GM12878 (cell line): ENCODE results near the gene GNB3. TPM values are rescaled to one million over a fixed set of nuclear protein-coding genes. Genes with fewer than 3 reads are reported as not detected.
A peak's percentile ranks its signal among the peaks of the same experiment; 100 is the strongest.

Experiments used
- ATAC-seq: fragments of 200-7000 bp; cut with Tn5 transposase; 3 replicates; pipeline ENCODE4 v1.9.1; 2020; ENCODE audit warnings: mild to moderate bottlenecking, moderate library complexity
- BruUV-seq: library from RNA; stranded (reverse); fragments of 400-500 nt; replicated peaks from 2 replicates; lab custom pipeline; 2021; lab: Mats Ljungman, UMichigan
- CTCF ChIA-PET: fragments of 300-600 bp; sonication (Branson Sonifier 250); formaldehyde crosslinking; extraction: SDS; loops from one replicate; lab custom pipeline; 2021; ENCODE audit warnings: inconsistent platforms; lab: Yijun Ruan, JAX
- POLR2A ChIA-PET: fragments of 350-600 bp; formaldehyde crosslinking; extraction: SDS; loops from one replicate; lab custom pipeline; 2021; ENCODE audit warnings: inconsistent platforms; lab: Charles Lee
- RAD21 ChIA-PET: fragments of 300-600 bp; sonication (Branson Sonifier 250); formaldehyde crosslinking; loops from one replicate; lab custom pipeline; 2023; ENCODE audit warnings: antibody characterized with exemption; ENCODE audit not compliant: unreplicated experiment; lab: Charles Lee
- SMC1A ChIA-PET: fragments of 300-600 bp; sonication (Branson Sonifier 250); formaldehyde crosslinking; loops from one replicate; lab custom pipeline; 2023; ENCODE audit not compliant: unreplicated experiment, uncharacterized antibody; lab: Charles Lee
- DNase-seq: peaks from one replicate; pipeline ENCODE4 v3.0.0-alpha.2; 2011; ENCODE audit warnings: low read depth, low spot score
- FAIRE-seq: peaks from 3 replicates; lab custom pipeline; 2011; peaks lifted over from hg19 to GRCh38; lab: Jason Lieb, UNC
- H2AFZ ChIP-seq: 2 replicates; pipeline ENCODE4 v1.6.0; 2011; ENCODE audit warnings: low read depth, low read length, control low read depth; ENCODE audit not compliant: control insufficient read depth
- H3K27ac ChIP-seq: 2 replicates; pipeline ENCODE4 v1.5.1; 2011; ENCODE audit warnings: control low read depth; ENCODE audit not compliant: control insufficient read depth, insufficient read depth
- H3K27me3 ChIP-seq, 2 experiments: replicated peaks in 1 of 2; 2 replicates each; pipeline versions ENCODE4 v1.6.0 to v1.6.1; 2011; ENCODE audit warnings: low read length in 1 of 2; ENCODE audit not compliant: control insufficient read depth in 2 of 2, insufficient read depth in 2 of 2
- H3K36me3 ChIP-seq, 2 experiments: 2 replicates each; pipeline ENCODE4 v1.5.1; 2011; ENCODE audit warnings: low read length in 1 of 2; ENCODE audit not compliant: control insufficient read depth in 2 of 2, insufficient read depth in 2 of 2
- H3K4me1 ChIP-seq: 2 replicates; pipeline ENCODE4 v1.6.1; 2011; ENCODE audit warnings: mild to moderate bottlenecking, low read length, moderate library complexity, mixed read lengths; ENCODE audit not compliant: control insufficient read depth, insufficient read depth
- H3K4me2 ChIP-seq: 2 replicates; pipeline ENCODE4 v1.6.0; 2011; ENCODE audit warnings: control low read depth; ENCODE audit not compliant: control insufficient read depth, insufficient read depth
- H3K4me3 ChIP-seq: fragments of 200-600 bp; sonication (generic); 2 replicates; pipeline ENCODE4 v1.5.1; 2016
- H3K79me2 ChIP-seq: 2 replicates; pipeline ENCODE4 v1.6.0; 2011; ENCODE audit warnings: low read length; ENCODE audit not compliant: control insufficient read depth, insufficient read depth
- H3K9ac ChIP-seq: 2 replicates; pipeline ENCODE4 v1.8.0; 2011; ENCODE audit warnings: low read length, control low read depth, mixed read lengths; ENCODE audit not compliant: control insufficient read depth, insufficient read depth
- H3K9me3 ChIP-seq: replicated peaks from 3 replicates; pipeline ENCODE4 v1.5.1; 2011; ENCODE audit warnings: mild to moderate bottlenecking, low read length; ENCODE audit not compliant: control insufficient read depth, insufficient read depth
- H4K20me1 ChIP-seq: 2 replicates; pipeline ENCODE4 v1.6.0; 2011; ENCODE audit not compliant: control insufficient read depth, insufficient read depth
- CHD2 ChIP-seq: IDR thresholded peaks from 2 replicates; pipeline ENCODE4 v1.6.1; 2011; ENCODE audit warnings: low read depth, low read length, improper control_type of control experiment, borderline replicate concordance
- ESRRA ChIP-seq: IDR thresholded peaks from 2 replicates; pipeline ENCODE4 v1.6.1; 2012; ENCODE audit warnings: mild to moderate bottlenecking, low read length, improper control_type of control experiment
- FOS ChIP-seq: IDR thresholded peaks from 3 replicates; pipeline ENCODE4 v1.6.1; 2011; ENCODE audit warnings: borderline replicate concordance; ENCODE audit not compliant: insufficient read length; ENCODE audit errors: extremely low read depth
- IRF4 ChIP-seq: IDR thresholded peaks from 2 replicates; pipeline ENCODE4 v1.6.1; 2011; ENCODE audit warnings: low read depth, low read length
- JUNB ChIP-seq: IDR thresholded peaks from 2 replicates; pipeline ENCODE4 v1.6.1; 2016; ENCODE audit warnings: antibody characterized with exemption, mild to moderate bottlenecking
- LARP7 ChIP-seq: fragments of 450-650 bp; IDR thresholded peaks from 2 replicates; pipeline ENCODE4 v1.6.1; 2017; ENCODE audit warnings: mild to moderate bottlenecking
- MEF2B ChIP-seq: fragments of 450-650 bp; IDR thresholded peaks from 2 replicates; pipeline ENCODE4 v1.6.1; 2018; ENCODE audit warnings: mild to moderate bottlenecking, moderate library complexity; ENCODE audit not compliant: partially characterized antibody, poor library complexity, severe bottlenecking
- MYC ChIP-seq: IDR thresholded peaks from 2 replicates; pipeline ENCODE4 v1.6.1; 2011; ENCODE audit warnings: mild to moderate bottlenecking, low read length, moderate library complexity, inconsistent platforms; ENCODE audit not compliant: insufficient read depth, insufficient replicate concordance, insufficient read length, severe bottlenecking
- NFYB ChIP-seq: IDR thresholded peaks from 2 replicates; pipeline ENCODE4 v1.6.1; 2011; ENCODE audit warnings: low read depth, mild to moderate bottlenecking, low read length, improper control_type of control experiment, moderate library complexity; ENCODE audit not compliant: insufficient read depth
- PAX8 ChIP-seq: fragments of 450-650 bp; IDR thresholded peaks from 2 replicates; pipeline ENCODE4 v1.6.1; 2017; ENCODE audit warnings: mild to moderate bottlenecking, moderate library complexity
- SMAD1 ChIP-seq: fragments of 450-650 bp; IDR thresholded peaks from 2 replicates; pipeline ENCODE4 v1.6.1; 2018; ENCODE audit warnings: mild to moderate bottlenecking, low read depth; ENCODE audit not compliant: partially characterized antibody
- SMC3 ChIP-seq: IDR thresholded peaks from 2 replicates; pipeline ENCODE4 v1.6.1; 2011; ENCODE audit warnings: low read length, improper control_type of control experiment, borderline replicate concordance
- WRNIP1 ChIP-seq: IDR thresholded peaks from 2 replicates; pipeline ENCODE4 v1.6.1; 2011; ENCODE audit warnings: low read depth, low read length, improper control_type of control experiment, borderline replicate concordance
- WGBS: methylation state at CpG from one replicate; pipeline ENCODE4 v1.1.6; 2016; ENCODE audit warnings: low lambda C conversion rate; ENCODE audit not compliant: insufficient replicate concordance, insufficient coverage; ENCODE audit errors: missing lambda C conversion rate; 5-methylcytosine and 5-hydroxymethylcytosine counted together
- in situ Hi-C: fragments of 300-500 bp; cut with MboI; formaldehyde crosslinking; loops from 9 replicates; pipeline ENCODE4 v1.14.3; 2018; ENCODE audit warnings: mixed read lengths
- intact Hi-C: fragments of 100-400 bp; cut with micrococcal nuclease; formaldehyde crosslinking; loops from one replicate; pipeline ENCODE4 v1.14.2; 2022; ENCODE audit not compliant: unreplicated experiment
- polyA plus RNA-seq, 11 experiments: library from polyadenylated mRNA; depleted of rRNA in 4 of 11; unstranded in 6 of 11; stranded (reverse) in 5 of 11; fragments of >200 nt; fragmentation: Nextera tagmentation in 4 of 11; fragmentation: Illumina TruSeq in 1 of 11; extraction: Ambion mirVana in 4 of 11; extraction: Trizol in 1 of 11; gene quantifications; 1 replicate in 1 of 11; 2 replicates in 10 of 11; pipeline versions ENCODE4 v1.2.1 to v1.2.3, GENCODE V29; 2011 to 2016; ENCODE audit warnings: inconsistent platforms in 2 of 11, missing spikeins in 2 of 11, low read depth in 1 of 11
- total RNA-seq, 4 experiments: library from RNA; depleted of rRNA in 3 of 4; stranded (reverse); fragments of >200 nt in 3 of 4; fragmentation: Illumina TruSeq in 1 of 4; extraction: Trizol in 1 of 4; gene quantifications; 2 replicates each; pipeline versions ENCODE4 v1.2.1 to v1.2.3, GENCODE V29; 2013 to 2021
- TF ChIP-seq, protein P1 (sequence below): fragments of 450-650 bp; IDR thresholded peaks from 2 replicates; pipeline ENCODE4 v1.6.1; 2017; ENCODE audit warnings: mild to moderate bottlenecking
- TF ChIP-seq, protein P2 (sequence below): fragments of 450-650 bp; IDR thresholded peaks from 2 replicates; pipeline ENCODE4 v1.6.1; 2016; ENCODE audit warnings: mild to moderate bottlenecking
- TF ChIP-seq, protein P3 (sequence below): fragments of 450-650 bp; IDR thresholded peaks from 2 replicates; pipeline ENCODE4 v1.6.1; 2014; ENCODE audit warnings: mild to moderate bottlenecking
- TF ChIP-seq, protein P4 (sequence below): IDR thresholded peaks from 2 replicates; pipeline ENCODE4 v1.6.1; 2012; ENCODE audit warnings: low read depth, low read length, improper control_type of control experiment

GNB3 gene
- total and polyA plus RNA-seq, 10 of the 15 experiments (the other 5 are each of a cell fraction or from before 2014, with no cell fraction given), result 0.05 to 1.1 (median 0.36) TPM

DNA sequence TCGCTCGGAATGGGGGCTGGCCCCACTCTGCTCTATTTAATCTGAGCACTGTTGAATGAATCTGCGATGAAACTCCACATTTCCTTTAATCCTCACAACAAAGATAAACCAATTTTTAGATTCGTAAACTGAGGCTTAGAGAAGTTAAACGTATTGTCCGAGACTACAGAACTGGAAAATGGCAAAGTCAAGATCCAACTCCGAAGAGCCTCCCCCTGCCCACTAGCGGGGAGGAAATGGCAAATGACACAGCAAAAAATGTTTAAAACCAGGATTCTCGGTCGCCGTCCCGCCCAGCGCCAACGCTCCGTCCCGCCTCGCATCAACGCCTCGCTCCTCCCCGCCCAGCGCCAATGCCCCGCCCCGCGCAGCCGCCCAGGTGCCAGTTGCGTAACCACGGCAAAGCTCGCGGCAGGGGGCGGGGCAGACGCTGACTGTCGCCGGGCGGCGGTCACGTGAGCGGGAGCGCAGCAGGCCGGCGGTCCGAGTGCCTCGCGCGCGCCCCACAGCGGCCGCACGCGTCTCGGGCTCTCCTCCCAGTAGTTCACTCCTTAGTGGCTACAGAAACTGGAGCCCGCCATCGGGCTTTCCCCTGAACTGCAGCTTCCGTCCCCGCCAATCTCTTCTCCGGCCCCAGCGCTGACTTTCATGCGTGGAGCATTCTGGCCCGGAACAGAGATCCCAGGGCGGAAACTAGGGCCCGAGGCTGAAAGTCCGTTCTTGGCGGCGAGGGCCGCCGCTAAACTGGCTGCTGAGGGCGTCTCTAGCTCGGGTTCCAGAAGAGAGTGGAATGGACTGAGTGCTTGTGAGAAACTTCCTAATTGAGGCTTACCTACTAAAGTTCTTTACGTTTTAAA lies 50.3 kb downstream of the GNB3 start:
- ChIA-PET CTCF (interaction anchor here (0.8 to 6.1 kb wide), 23 partner anchors 9 to 222 kb away, joined by 3 to 121 read pairs (median 6); partner anchors contain the start of genes C12orf57, CDCA3, LRRC23 and MLF2), RAD21 (interaction anchor here (0.7 to 2.3 kb wide), 15 partner anchors 18 to 218 kb away, joined by 3 to 37 read pairs (median 3); partner anchors contain the start of genes C1RL, CDCA3, ENO2 and RNU7-1), SMC1A (interaction anchor here (0.7 to 2.8 kb wide), 16 partner anchors 9 to 138 kb away, joined by 3 to 41 read pairs (median 4); partner anchors contain the start of genes C12orf57, CDCA3, ENO2 and MLF2), POLR2A (interaction anchor here (0.5 to 2.1 kb wide), 19 partner anchors 11 to 258 kb away, joined by 3 to 30 read pairs (median 4); partner anchors contain the start of genes C12orf57, CDCA3, COPS7A and ENO2)
- Histone ChIP-seq H3K9ac (peak overlapping the region; percentile 88), H3K4me3 (peak overlapping the region; percentile 64), H3K4me1 (peaks cover 12% of the 10 kb centered on the region), H3K27ac (peak overlapping the region; percentile 97), H2AFZ (peak overlapping the region; percentile 87), H3K79me2 (no peaks in the 10 kb centered on the region), H3K9me3 (no peaks in the 10 kb centered on the region), H3K27me3 (no peaks in the 10 kb centered on the region), H4K20me1 (no peaks in the 10 kb centered on the region), H3K4me2 (peak overlapping the region; percentile 82), H3K36me3 (no peaks in the 10 kb centered on the region)
- peak; percentile 89 for FAIRE-seq
- in situ Hi-C loops (no loop called here), intact Hi-C loops (loop anchor here (1.0 kb wide), 4 partner anchors 13 to 39 kb away; partner anchors contain the start of genes LRRC23, SPSB2 and USP5)
- WGBS, result 2% methylated on average over 57 of the region's 68 CpGs
- ATAC-seq, result peak; percentile 98
- BruUV-seq, result no TSS peak
- peak; percentile 86 for DNase-seq
- TF ChIP-seq WRNIP1 (no peak), JUNB (no peak), CHD2 (peak; percentile 76), MYC (no peak), NFYB (0 out of 2 replicates have a peak, but pooled peaks have one; percentile 5), PAX8 (0 out of 2 replicates have a peak, but pooled peaks have one; percentile 76), ESRRA (no peak), IRF4 (no peak), LARP7 (peak; percentile 95), SMC3 (peak; percentile 43), MEF2B (no peak), FOS (no peak), SMAD1 (no peak)
- TF ChIP-seq, protein P1, sequence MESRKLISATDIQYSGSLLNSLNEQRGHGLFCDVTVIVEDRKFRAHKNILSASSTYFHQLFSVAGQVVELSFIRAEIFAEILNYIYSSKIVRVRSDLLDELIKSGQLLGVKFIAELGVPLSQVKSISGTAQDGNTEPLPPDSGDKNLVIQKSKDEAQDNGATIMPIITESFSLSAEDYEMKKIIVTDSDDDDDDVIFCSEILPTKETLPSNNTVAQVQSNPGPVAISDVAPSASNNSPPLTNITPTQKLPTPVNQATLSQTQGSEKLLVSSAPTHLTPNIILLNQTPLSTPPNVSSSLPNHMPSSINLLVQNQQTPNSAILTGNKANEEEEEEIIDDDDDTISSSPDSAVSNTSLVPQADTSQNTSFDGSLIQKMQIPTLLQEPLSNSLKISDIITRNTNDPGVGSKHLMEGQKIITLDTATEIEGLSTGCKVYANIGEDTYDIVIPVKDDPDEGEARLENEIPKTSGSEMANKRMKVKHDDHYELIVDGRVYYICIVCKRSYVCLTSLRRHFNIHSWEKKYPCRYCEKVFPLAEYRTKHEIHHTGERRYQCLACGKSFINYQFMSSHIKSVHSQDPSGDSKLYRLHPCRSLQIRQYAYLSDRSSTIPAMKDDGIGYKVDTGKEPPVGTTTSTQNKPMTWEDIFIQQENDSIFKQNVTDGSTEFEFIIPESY, result no peak
- TF ChIP-seq, protein P2, sequence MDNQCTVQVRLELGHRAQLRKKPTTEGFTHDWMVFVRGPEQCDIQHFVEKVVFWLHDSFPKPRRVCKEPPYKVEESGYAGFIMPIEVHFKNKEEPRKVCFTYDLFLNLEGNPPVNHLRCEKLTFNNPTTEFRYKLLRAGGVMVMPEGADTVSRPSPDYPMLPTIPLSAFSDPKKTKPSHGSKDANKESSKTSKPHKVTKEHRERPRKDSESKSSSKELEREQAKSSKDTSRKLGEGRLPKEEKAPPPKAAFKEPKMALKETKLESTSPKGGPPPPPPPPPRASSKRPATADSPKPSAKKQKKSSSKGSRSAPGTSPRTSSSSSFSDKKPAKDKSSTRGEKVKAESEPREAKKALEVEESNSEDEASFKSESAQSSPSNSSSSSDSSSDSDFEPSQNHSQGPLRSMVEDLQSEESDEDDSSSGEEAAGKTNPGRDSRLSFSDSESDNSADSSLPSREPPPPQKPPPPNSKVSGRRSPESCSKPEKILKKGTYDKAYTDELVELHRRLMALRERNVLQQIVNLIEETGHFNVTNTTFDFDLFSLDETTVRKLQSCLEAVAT, result no peak; the same call in none of the 2 replicates
- TF ChIP-seq, protein P3, sequence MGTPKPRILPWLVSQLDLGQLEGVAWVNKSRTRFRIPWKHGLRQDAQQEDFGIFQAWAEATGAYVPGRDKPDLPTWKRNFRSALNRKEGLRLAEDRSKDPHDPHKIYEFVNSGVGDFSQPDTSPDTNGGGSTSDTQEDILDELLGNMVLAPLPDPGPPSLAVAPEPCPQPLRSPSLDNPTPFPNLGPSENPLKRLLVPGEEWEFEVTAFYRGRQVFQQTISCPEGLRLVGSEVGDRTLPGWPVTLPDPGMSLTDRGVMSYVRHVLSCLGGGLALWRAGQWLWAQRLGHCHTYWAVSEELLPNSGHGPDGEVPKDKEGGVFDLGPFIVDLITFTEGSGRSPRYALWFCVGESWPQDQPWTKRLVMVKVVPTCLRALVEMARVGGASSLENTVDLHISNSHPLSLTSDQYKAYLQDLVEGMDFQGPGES, result peak; percentile 30; the same call in 1 of the 2 replicates
- TF ChIP-seq, protein P4, sequence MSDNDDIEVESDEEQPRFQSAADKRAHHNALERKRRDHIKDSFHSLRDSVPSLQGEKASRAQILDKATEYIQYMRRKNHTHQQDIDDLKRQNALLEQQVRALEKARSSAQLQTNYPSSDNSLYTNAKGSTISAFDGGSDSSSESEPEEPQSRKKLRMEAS, result peak; percentile 88
